Heart right ventricle (tissue), 16 donors: ENCODE measurements around the gene NKD1. TPM values are rescaled to one million over a fixed set of nuclear protein-coding genes. Genes with fewer than 3 reads are reported as not detected.

ENCODE experiments used
- ATAC-seq, 8 donors: fragments of 200-7000 bp; cut with Tn5 transposase; one replicate each; pipeline ENCODE4 v1.9.1; 2020; ENCODE audit warnings: mild to moderate bottlenecking in 8 of 8, moderate library complexity in 8 of 8, moderate number of reproducible peaks in 1 of 8
- DNase-seq, 2 donors: peaks; one replicate each; pipeline ENCODE4 v3.0.0-alpha.2; 2020
- H3K27ac ChIP-seq, 10 donors: fragments of 200-600 bp; sonication (generic) in 2 of 10; one replicate each; pipeline versions ENCODE4 v1.5.0 to v1.8.0; 2020 to 2022; ENCODE audit warnings: mild to moderate bottlenecking in 3 of 10
- H3K27me3 ChIP-seq, 7 donors: fragments of 200-600 bp; one replicate each; pipeline ENCODE4 v1.8.0; 2021 to 2022; ENCODE audit warnings: mild to moderate bottlenecking in 2 of 7
- H3K36me3 ChIP-seq, 9 donors: fragments of 200-600 bp; sonication (generic) in 1 of 9; one replicate each; pipeline versions ENCODE4 v1.5.0 to v1.8.0; 2020 to 2022; ENCODE audit warnings: mild to moderate bottlenecking in 2 of 9
- H3K4me1 ChIP-seq, 9 donors: fragments of 200-600 bp; sonication (generic) in 1 of 9; one replicate each; pipeline versions ENCODE4 v1.5.0 to v1.8.0; 2020 to 2022; ENCODE audit warnings: mild to moderate bottlenecking in 4 of 9
- H3K4me3 ChIP-seq, 10 donors: fragments of 200-600 bp; sonication (generic) in 2 of 10; one replicate each; pipeline versions ENCODE4 v1.5.0 to v1.8.0; 2020 to 2022; ENCODE audit warnings: mild to moderate bottlenecking in 7 of 10, moderate library complexity in 2 of 10
- H3K9me3 ChIP-seq, 11 donors: fragments of 200-600 bp in 10 of 11; sonication (generic) in 2 of 11; one replicate each; pipeline versions ENCODE4 v1.5.0 to v1.8.0; 2013 to 2022; ENCODE audit warnings: mild to moderate bottlenecking in 2 of 11, control low read depth in 1 of 11, moderate library complexity in 1 of 11
- CTCF ChIP-seq, 9 donors: fragments of 200-600 bp; sonication (generic) in 2 of 9; IDR thresholded peaks; one replicate each; pipeline versions ENCODE4 v1.5.0 to v1.8.0; 2021 to 2022; ENCODE audit warnings: antibody characterized with exemption in 9 of 9, mild to moderate bottlenecking in 5 of 9, moderate library complexity in 1 of 9
- WGBS, 2 donors: extraction: QIAGEN DNeasy Blood & Tissue Kit; methylation state at CpG; one replicate each; pipeline ENCODE4 v1.1.7; 2013; ENCODE audit warnings: inconsistent platforms in 1 of 2; 5-methylcytosine and 5-hydroxymethylcytosine counted together
- intact Hi-C, 10 donors: fragments of 100-400 bp; cut with DNase I; formaldehyde crosslinking; loops; one replicate each; pipeline versions ENCODE4 v1.11.1 to v1.14.2; 2022
- polyA plus RNA-seq, 2 donors: library from polyadenylated mRNA; stranded (reverse); fragments of 200-250 nt; gene quantifications; one replicate each; pipeline ENCODE4 v1.2.3, GENCODE V29; 2013
- total RNA-seq, 10 donors: library from RNA; stranded (reverse); fragmentation: NEBNext Ultra II Directional in 3 of 10; extraction: Animal tissue kit (Norgen Biotek cat#: 25700) in 3 of 10; gene quantifications; one replicate each; pipeline versions ENCODE4 v1.2.1 to v1.2.4, GENCODE V29; 2021 to 2023
- donor health status: Arrhythmogenic right ventricular cardiomyopathy.
- donor health status: ischemic (EF 13 %, LVEDD 7.1; RV severe dilation, severe dysfunction).
- donor health status: healthy with polysubstance abuse.
- donor health status: DM: no; HTN: yes; CAD: no.
- donor health status: DM: no; HTN: no; CAD: no.
- donor health status: ischemic (EF 25% LVEDD 6.9; RV normal size, moderate dysfunction).
- donor health status: ischemic (EF 25% LVEDD 5.7; RV mildly dilated, moderate dysfunction).
- donor health status: healthy.
- donor health status: DM: yes; HTN: yes; CAD: no.
- donor health status: Ischemic cardiomyopathy.
- donor health status: ischemic (EF 35%, LVEDD 5.7; RV mildly dilated, moderate dysfunction).
- donor health status: nonischemic (EF 11% LVEDD 7.7; RV severe dilation, severe dysfunction).
- donor health status: DM: yes; HTN: yes; CAD: no.
- donor health status: PGD.
- donor health status: ischemic (EF 29% LVEDD 5.4; RV normal size, mild dysfunction).
- donor health status: nonischemic (EF 23%, LVEDD 6.1; RV moderate dilation, normal function).

The NKD1 gene
- total and polyA plus RNA-seq, 12 donors, result 0.22 to 1.1 (median 0.42) TPM

- no peaks in the 10 kb centered on the region for H3K27me3 ChIP-seq
- H3K9me3 ChIP-seq, result no peaks in the 10 kb centered on the region
- no peak for DNase-seq
- no peak for TF ChIP-seq CTCF (IDR thresholded peaks at IDR 0.05)
- WGBS, 2 donors, result 89 to 94% methylated on average over 6 of the region's 6 CpGs
- peak overlapping the region in 3 of 10 donors; percentile 28 to 65 (median 43) for H3K27ac ChIP-seq
- no peaks in the 10 kb centered on the region for H3K36me3 ChIP-seq
- ATAC-seq, result no peak
- H3K4me1 ChIP-seq, result peaks cover 15 to 70% (median 39%) of the 10 kb centered on the region in 9 donors
- intact Hi-C loops, result no loop called here
- no peak overlapping the region for H3K4me3 ChIP-seq
Measured at GRCh38 chr16:50612849-50613198, 64.6 kb downstream of the NKD1 start.

- Histone ChIP-seq H3K27me3 (no peaks in the 10 kb centered on the region), H3K27ac (peak overlapping the region in 7 of 10 donors; percentile 28 to 65 (median 52)), H3K9me3 (no peaks in the 10 kb centered on the region), H3K4me3 (peak overlapping the region in 1 of 10 donors; percentile 8), H3K36me3 (no peaks in the 10 kb centered on the region), H3K4me1 (peaks cover 15 to 70% (median 39%) of the 10 kb centered on the region in 9 donors)
- ATAC-seq (peak in 7 of 8 donors; percentile 25 to 67 (median 45)), DNase-seq (peak in 1 of 2 donors; percentile 47)
- WGBS, 2 donors, result 36 to 40% methylated on average over 20 of the region's 20 CpGs
- intact Hi-C loops, result no loop called here
- no peak for TF ChIP-seq CTCF (IDR thresholded peaks at IDR 0.05)
Measured at GRCh38 chr16:50613281-50613963, 65.2 kb downstream of the NKD1 start.

GRCh38 chr16:50613964-50614474 is 65.8 kb downstream of the NKD1 start:
- intact Hi-C loops, result no loop called here
- no peak for ATAC-seq
- H3K27ac ChIP-seq, result peak overlapping the region in 7 of 10 donors; percentile 9 to 65 (median 28)
- no peak for DNase-seq
- H3K4me3 ChIP-seq, result peak overlapping the region in 1 of 10 donors; percentile 5
- no peaks in the 10 kb centered on the region for H3K27me3 ChIP-seq
- peaks cover 15 to 70% (median 39%) of the 10 kb centered on the region in 9 donors for H3K4me1 ChIP-seq
- TF ChIP-seq CTCF (IDR thresholded peaks at IDR 0.05), result no peak
- no peaks in the 10 kb centered on the region for H3K9me3 ChIP-seq
- H3K36me3 ChIP-seq, result no peaks in the 10 kb centered on the region
- whole genome bisulfite sequencing, 2 donors, result 61 to 79% methylated on average over 7 of the region's 7 CpGs

GRCh38 chr16:50614955-50615724 is 66.9 kb downstream of the NKD1 start:
- H3K9me3 ChIP-seq, result no peaks in the 10 kb centered on the region
- ATAC-seq, result no peak
- H3K27ac ChIP-seq, result no peak overlapping the region
- intact Hi-C loops, result no loop called here
- no peak for TF ChIP-seq CTCF (IDR thresholded peaks at IDR 0.05)
- no peaks in the 10 kb centered on the region for H3K27me3 ChIP-seq
- no peak overlapping the region for H3K4me3 ChIP-seq
- 48 to 60% methylated on average over 7 of the region's 7 CpGs for WGBS, 2 donors
- H3K36me3 ChIP-seq, result no peaks in the 10 kb centered on the region
- peaks cover 15 to 61% (median 39%) of the 10 kb centered on the region in 9 donors for H3K4me1 ChIP-seq
- DNase-seq, result no peak
